T-helper 2 cell (primary cell): ENCODE measurements around the gene PDF.

ENCODE experiments used
- DNase-seq, 5 experiments: peaks; one replicate each; pipeline versions ENCODE4 v3.0.0 to v3.0.0-alpha.2; 2012 to 2022

Gene PDF

DNA sequence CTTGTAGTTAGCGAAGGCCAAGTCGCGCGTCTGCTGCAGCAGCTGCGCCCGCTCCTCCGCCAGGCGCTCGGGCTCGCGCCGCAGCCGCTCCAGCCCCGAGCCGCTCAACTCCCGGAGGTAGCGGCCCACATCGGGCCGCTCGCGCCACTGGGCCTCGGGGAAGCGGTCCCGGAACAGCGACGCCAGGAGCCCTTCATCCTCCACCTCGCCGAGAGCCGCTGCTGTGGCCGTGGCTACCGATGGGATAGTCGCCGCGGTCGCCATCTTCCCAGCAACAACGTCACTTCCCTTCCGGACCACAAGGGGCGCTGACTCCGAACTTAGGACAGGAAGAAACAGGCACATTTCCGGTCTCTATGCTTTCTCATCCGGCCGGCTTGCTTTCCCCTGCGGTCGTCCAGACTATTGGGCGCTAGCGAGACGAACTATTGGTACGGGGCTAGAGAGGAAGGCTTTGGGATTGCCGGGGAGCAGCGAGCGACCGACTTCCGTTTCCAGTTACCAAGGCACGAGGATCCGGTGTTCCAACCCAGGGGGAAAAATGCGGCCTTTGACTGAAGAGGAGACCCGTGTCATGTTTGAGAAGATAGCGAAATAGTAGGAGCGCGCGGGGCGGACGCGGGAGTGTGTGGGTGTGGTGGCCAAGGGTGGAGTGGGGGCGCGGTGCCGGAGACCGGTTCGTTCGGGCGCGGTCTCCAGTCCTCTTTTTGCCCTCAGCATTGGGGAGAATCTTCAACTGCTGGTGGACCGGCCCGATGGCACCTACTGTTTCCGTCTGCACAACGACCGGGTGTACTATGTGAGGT lies 9.1 kb upstream of the PDF start, which contains the start of the genes COG8 and NIP7:
TSS of gene COG8 (minus strand) at position 276 of the 806 bp plus-strand sequence. CDS start at position 264, 12 bp downstream.
TSS of gene NIP7 (plus strand) at position 484 of the 806 bp plus-strand sequence. CDS start at position 542, 58 bp downstream.
- DNase-seq = peak; percentile 73 to 94 (median 87)

GRCh38 chr16:69338557-69339288 lies 8.3 kb upstream of the PDF start:
- peak in 1 of 5 experiments; percentile 19 for DNase-seq

GRCh38 chr16:69334696-69335095 lies 4.3 kb upstream of the PDF start:
- no peak for DNase-seq

DNA sequence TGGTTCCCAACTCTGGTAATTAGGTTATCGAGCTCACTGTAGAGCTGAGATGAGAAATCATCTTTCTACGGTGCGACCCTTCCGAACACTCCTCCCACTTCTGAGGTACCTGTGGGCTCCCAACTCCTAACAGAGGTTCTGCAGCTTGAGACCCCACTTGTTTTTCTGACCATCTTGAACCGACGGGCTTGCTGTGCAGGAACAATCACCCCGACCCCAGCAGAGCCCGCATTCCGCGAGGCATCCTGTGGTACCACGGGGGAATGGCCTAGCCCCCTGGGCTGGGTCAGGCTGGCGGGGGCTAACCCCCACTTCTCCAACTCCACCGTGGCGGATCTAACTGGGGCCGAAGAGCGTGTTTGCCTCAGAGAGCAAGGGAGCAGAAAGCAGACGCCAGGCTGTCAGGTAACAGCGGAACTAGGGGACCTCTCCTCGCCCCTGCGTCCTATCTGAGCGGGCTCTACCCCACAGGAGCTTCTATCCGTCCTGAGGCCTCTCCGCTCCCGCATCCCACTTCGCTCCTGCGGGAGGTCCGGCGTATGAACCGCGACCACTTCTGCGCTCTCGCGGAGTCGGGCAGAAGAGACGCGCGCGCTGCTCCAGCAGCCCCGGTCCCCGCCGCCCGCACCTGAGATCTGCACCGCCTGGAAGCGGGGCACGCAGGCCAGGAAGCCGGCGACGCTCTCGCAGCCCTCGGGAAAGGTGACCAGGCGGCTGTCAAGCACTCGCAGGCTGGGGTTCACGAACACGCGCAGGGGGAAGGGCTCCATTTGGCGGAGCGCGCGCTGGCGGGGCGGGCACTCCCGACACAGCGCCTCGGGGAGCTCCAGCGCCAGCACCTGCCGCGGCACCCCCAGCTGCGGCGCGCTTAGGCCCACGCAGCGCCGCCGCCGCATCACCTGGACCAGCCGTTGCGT lies 761 bp downstream of the PDF start:
- DNase-seq = peak in 2 of 5 experiments; percentile 30 to 70

DNA sequence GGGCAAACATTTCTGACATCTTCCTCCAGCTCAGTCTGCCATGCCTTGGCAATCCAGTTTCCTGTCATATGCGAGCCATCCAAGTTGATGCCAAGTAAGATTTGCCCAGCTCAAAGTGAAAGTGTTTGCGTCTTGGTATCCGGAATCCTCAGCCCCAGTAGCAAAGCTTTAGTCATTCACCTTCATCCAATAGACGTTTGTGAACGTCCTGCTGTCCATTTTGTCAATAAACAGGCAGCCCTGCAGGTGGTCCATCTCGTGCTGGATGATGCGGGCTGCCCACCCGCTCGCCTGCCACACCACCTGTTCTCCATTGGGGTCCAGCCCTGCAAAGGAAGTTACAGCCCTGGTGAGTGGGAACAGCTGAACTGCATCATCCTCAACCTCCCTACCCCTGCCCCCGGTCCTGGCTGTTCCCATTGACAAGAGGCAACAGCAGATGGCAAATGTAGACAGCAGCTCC lies 1.5 kb downstream of the PDF start:
- peak in 1 of 5 experiments; percentile 74 for DNase-seq

DNA sequence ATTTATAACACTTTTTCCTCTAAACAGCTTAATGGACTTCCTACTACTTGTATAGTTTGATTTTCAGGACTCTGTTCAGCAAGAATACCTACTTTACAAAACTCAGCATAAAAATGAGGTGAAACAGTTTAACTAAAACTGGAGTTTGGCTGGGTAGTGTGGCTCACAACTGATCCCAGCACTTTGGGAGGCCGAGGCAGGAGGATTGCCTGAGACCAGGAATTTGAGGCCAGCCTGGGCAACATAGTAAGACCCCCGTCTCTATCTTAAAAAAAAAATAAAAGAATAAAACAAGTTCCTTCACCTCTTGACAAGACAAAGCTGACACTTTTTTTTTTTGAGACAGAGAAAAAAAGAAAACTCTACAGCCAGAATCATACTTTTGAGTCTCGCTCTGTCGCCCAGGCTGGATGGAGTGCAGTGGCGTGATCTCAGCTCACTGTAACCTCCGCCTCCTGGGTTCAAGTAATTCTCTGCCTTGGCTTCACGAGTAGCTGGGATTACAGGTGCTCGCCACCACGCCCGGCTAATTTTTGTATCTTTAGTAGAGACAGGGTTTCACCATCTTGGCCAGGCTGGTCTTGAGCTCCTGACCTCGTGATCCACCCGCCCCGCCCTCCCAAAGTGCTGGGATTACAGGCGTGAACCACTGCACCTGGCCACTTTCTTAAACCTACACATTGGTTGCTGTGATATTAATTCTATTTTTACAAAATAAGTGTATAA lies 2.6 kb downstream of the PDF start:
- no peak for DNase-seq

GRCh38 chr16:69326172-69326873 lies 4.1 kb downstream of the PDF start:
- no peak for DNase-seq

- no peak for DNase-seq
Measured at GRCh38 chr16:69325784-69326171, 4.6 kb downstream of the PDF start.

- no peak for DNase-seq
Measured at GRCh38 chr16:69324585-69325253, 5.7 kb downstream of the PDF start.

- DNase-seq = no peak
Measured at GRCh38 chr16:69324013-69324531, 6.3 kb downstream of the PDF start.

GRCh38 chr16:69323415-69323814 lies 7.0 kb downstream of the PDF start:
- no peak for DNase-seq

DNA sequence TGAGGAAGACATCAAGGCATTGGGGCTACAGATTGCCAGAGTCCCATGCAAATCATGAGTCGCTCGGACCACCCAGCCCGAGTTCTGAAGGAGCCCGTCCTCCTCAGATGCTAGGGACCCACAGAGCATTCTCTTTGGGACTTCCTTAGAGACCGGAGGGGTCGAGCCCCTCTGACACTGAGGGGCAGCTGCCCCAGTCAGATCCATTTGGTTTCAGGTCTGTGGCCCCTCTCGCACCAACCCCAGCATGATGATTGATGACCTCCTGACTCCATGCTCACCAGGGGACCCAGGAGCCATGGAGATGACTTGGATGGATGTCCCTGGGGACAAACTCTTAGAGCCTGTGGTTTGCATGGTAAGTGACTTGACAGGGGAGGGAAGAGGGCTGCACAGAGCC lies 8.0 kb downstream of the PDF start:
- DNase-seq = no peak

- DNase-seq = no peak
Measured at GRCh38 chr16:69321080-69321479, 9.3 kb downstream of the PDF start.

DNA sequence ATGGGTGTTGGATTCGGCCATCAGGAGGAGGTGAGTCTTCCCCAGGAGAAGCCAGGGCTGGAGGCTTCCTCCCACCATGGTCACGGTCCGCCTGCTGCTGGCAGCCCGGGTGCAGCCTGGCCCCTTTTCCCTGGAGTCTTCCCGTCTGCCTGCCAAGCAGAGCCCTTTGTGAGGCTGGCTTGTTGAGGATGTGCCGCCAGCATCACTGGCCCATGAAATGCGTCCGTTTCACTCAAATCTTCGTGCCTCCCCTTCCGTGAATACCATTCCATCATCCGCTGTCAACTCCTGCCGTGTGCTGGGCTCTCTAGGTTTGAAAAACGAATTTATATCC lies 9.7 kb downstream of the PDF start:
- no peak for DNase-seq

- DNase-seq = no peak
Measured at GRCh38 chr16:69319826-69320739, 10.3 kb downstream of the PDF start.

DNA sequence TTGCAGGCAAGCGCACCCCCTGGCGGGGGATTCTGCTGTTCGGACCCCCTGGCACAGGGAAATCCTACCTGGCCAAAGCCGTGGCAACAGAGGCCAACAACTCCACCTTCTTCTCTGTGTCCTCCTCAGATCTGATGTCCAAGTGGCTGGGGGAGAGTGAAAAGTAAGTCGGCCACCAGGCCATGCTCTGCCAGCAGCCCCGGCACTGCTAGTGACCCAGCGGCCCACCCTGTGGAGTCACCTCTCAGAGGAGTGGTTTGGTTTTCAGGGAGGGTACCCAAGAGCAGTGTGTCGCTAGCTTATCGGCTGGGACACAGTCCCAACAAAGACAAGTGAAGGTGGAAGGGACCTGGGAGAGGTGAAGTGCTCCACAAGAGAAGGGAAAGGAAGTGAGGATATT lies 11.0 kb downstream of the PDF start:
- no peak for DNase-seq

DNA sequence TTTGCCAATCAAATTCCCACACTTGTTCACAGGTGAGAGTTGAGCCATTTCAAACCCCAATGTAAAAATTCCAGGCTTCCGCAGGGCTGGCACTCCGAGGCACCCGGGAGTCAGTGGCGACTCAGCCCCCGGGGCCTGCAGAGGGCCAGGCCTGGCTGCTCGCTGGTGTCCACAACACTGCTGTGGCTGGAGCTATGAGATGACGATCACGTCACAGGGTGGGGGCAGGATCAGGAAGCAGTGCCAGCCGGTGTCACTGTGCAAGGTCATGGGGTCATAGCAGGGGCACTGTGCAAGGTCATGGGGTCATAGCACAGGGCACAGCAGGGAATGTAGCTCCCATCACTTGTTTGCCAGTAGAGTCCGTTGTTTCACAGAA lies 11.5 kb downstream of the PDF start:
- DNase-seq = no peak

DNA sequence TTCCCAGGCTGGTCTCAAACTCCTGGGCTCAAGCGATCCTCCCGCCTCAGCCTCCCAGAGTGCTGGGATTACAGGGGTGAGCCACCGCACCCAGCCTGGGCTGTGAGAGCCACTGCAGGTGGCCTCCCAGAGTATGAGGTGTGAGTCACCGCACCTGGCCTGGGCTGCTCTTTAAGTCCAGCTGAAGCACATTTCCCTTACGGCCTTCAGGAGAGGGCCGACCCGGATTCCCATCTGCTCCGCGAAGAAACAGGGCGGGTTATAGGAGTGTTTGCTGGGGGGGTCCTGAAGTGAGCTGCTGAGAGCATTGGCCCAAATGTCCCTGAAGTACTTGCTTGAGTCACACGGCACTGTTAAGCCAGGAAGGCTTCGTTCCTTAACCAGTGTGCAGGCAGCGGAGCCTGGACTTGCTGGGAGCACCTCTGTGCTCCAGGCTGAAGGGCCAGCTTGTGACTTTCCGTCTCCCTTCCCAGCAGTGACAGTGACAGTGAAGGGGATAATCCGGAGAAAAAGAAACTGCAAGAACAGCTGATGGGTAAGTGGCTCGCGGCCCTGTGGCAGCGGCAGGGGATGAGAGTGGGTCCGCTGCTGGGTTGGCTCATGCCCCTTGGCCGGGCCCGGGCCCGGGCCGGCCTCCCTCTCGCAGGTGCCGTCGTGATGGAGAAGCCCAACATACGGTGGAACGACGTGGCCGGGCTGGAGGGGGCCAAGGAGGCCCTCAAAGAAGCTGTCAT lies 12.0 kb downstream of the PDF start:
- DNase-seq = no peak

- DNase-seq = no peak
Measured at GRCh38 chr16:69316595-69317034, 13.8 kb downstream of the PDF start.
